Lung (tissue), 12 donors: ENCODE measurements around the gene MLKL. TPM values are rescaled to one million over a fixed set of nuclear protein-coding genes. Genes with fewer than 3 reads are reported as not detected.

ENCODE experiments used
- ATAC-seq: fragments of 200-7000 bp; cut with Tn5 transposase; one replicate; pipeline ENCODE4 v1.9.1; 2020; ENCODE audit warnings: moderate number of reproducible peaks; ENCODE audit not compliant: insufficient read depth, low FRiP score
- DNase-seq, 3 donors: peaks; one replicate each; pipeline ENCODE4 v3.0.0-alpha.2; 2013 to 2017
- H3K27ac ChIP-seq, 2 donors: one replicate each; pipeline ENCODE4 v1.5.1; 2013; ENCODE audit warnings: mild to moderate bottlenecking in 2 of 2, moderate library complexity in 2 of 2, control low read depth in 1 of 2, inconsistent platforms in 1 of 2, low read depth in 1 of 2, low read length in 1 of 2
- H3K27me3 ChIP-seq, 3 donors: one replicate each; pipeline ENCODE4 v1.5.1; 2013; ENCODE audit warnings: low read length in 2 of 3; ENCODE audit not compliant: control insufficient read depth in 3 of 3, insufficient read depth in 3 of 3
- H3K36me3 ChIP-seq, 4 donors: one replicate each; pipeline ENCODE4 v1.5.1; 2013; ENCODE audit warnings: low read length in 4 of 4, mild to moderate bottlenecking in 1 of 4, moderate library complexity in 1 of 4; ENCODE audit not compliant: control insufficient read depth in 4 of 4, insufficient read depth in 4 of 4
- H3K4me1 ChIP-seq, 5 donors: one replicate each; pipeline ENCODE4 v1.5.1; 2013; ENCODE audit warnings: low read length in 5 of 5, mild to moderate bottlenecking in 2 of 5, moderate library complexity in 1 of 5; ENCODE audit not compliant: control insufficient read depth in 5 of 5, insufficient read depth in 5 of 5
- H3K4me3 ChIP-seq: one replicate; pipeline ENCODE4 v1.5.1; 2013; ENCODE audit warnings: mild to moderate bottlenecking, control low read depth, moderate library complexity
- H3K9ac ChIP-seq, 2 donors: one replicate each; pipeline ENCODE4 v1.5.1; 2013; ENCODE audit warnings: low read length in 2 of 2, control low read depth in 1 of 2; ENCODE audit not compliant: insufficient read depth in 1 of 2
- H3K9me3 ChIP-seq, 4 donors: one replicate each; pipeline ENCODE4 v1.5.1; 2013; ENCODE audit warnings: low read length in 3 of 4, mild to moderate bottlenecking in 1 of 4, moderate library complexity in 1 of 4; ENCODE audit not compliant: control insufficient read depth in 4 of 4, insufficient read depth in 3 of 4
- WGBS, 2 donors: extraction: QIAGEN DNeasy Blood & Tissue Kit; methylation state at CpG; one replicate each; pipeline ENCODE4 v1.1.7; 2013; 5-methylcytosine and 5-hydroxymethylcytosine counted together
- polyA plus RNA-seq, 2 donors: library from polyadenylated mRNA; stranded (reverse); fragments of 200-250 nt; gene quantifications; one replicate each; pipeline ENCODE4 v1.2.1, GENCODE V29; 2013
- total RNA-seq, 2 donors: library from RNA; depleted of rRNA in 1 of 2; stranded (reverse); fragments of >200 nt in 1 of 2; gene quantifications; one replicate each; pipeline ENCODE4 v1.2.1, GENCODE V29; 2014 to 2021
- TF ChIP-seq, protein P1 (sequence below): IDR thresholded peaks from 2 replicates; pipeline ENCODE4 v1.5.1; 2012; ENCODE audit warnings: mild to moderate bottlenecking; ENCODE audit errors: control extremely low read depth, extremely low read depth
- donor health status: control.
- donor health status: control.
- donor health status: Bipolar disorder and iron deficiency.
- donor health status: healthy.
- donor health status: DM: yes; HTN: yes; CAD: no.

MLKL gene
- total and polyA plus RNA-seq, 4 donors, result 13.1 to 32.1 (median 22.5) TPM

DNA sequence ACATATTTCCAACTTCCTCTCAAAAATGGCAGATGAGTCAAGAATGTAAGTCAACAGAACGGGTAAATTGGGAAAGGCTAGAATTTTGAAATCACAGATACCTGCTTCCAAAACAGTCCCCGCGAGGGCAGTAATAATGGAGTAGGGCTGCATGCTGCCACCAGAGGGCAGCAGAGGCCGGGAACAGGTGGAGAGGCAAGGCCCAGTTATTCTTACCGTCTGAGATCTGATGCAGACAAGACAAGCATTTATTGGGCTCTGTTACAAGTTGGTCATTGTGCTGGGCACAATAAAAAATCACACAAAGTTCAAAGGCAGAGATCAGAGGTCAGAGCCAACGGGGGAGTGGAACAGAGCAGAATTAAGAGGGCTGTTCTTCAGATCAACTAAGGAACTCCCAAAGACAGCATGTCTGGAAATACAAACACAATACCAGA lies 8.8 kb upstream of the MLKL start:
- 1% methylated on average over 6 of the region's 6 CpGs for WGBS, 2 donors
- TF ChIP-seq, protein P1, sequence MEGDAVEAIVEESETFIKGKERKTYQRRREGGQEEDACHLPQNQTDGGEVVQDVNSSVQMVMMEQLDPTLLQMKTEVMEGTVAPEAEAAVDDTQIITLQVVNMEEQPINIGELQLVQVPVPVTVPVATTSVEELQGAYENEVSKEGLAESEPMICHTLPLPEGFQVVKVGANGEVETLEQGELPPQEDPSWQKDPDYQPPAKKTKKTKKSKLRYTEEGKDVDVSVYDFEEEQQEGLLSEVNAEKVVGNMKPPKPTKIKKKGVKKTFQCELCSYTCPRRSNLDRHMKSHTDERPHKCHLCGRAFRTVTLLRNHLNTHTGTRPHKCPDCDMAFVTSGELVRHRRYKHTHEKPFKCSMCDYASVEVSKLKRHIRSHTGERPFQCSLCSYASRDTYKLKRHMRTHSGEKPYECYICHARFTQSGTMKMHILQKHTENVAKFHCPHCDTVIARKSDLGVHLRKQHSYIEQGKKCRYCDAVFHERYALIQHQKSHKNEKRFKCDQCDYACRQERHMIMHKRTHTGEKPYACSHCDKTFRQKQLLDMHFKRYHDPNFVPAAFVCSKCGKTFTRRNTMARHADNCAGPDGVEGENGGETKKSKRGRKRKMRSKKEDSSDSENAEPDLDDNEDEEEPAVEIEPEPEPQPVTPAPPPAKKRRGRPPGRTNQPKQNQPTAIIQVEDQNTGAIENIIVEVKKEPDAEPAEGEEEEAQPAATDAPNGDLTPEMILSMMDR, result peak; percentile 94
- Histone ChIP-seq H3K9ac (no peak overlapping the region), H3K4me1 (no peaks in the 10 kb centered on the region), H3K27me3 (peaks cover 0 to 2% (median 0%) of the 10 kb centered on the region in 3 donors), H3K27ac (no peak overlapping the region), H3K4me3 (no peak overlapping the region), H3K36me3 (no peaks in the 10 kb centered on the region), H3K9me3 (no peaks in the 10 kb centered on the region)
- ATAC-seq (peak; percentile 79), DNase-seq (peak; percentile 74 to 79 (median 77))

DNA sequence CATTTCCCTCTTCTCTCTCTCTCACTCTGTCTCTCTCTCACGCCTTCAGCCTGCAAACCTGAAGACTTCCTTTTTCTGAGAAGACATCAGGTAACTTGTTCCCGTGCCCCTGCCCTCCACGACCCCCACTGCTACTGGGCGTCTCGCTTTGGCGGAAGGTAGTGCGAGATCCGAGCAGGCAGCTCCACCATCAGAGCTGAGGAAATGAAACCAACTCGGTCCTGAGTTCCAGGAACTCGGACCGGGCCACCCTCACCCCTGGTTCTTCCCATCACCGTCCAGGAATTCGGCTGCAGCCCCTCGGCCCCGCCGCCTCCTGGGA lies 585 bp downstream of the MLKL start:
- peak overlapping the region; percentile 74 to 96 for H3K27ac ChIP-seq
- H3K4me1 ChIP-seq, result peaks cover 0 to 11% (median 0%) of the 10 kb centered on the region in 5 donors
- peak; percentile 30 for ATAC-seq
- H3K9ac ChIP-seq, result peak overlapping the region; percentile 12 to 65
- H3K27me3 ChIP-seq, result peaks cover 0 to 4% (median 0%) of the 10 kb centered on the region in 3 donors
- H3K36me3 ChIP-seq, result no peaks in the 10 kb centered on the region
- TF ChIP-seq, protein P1, result no peak
- 0 to 1% methylated on average over 16 of the region's 16 CpGs for WGBS, 2 donors
- H3K9me3 ChIP-seq, result no peaks in the 10 kb centered on the region
- no peak for DNase-seq
- peak overlapping the region; percentile 77 for H3K4me3 ChIP-seq

- Histone ChIP-seq H3K27me3 (peaks cover 0 to 4% (median 0%) of the 10 kb centered on the region in 3 donors), H3K4me3 (no peak overlapping the region), H3K36me3 (peaks cover 0 to under 1% (median 0%) of the 10 kb centered on the region in 4 donors), H3K9me3 (no peaks in the 10 kb centered on the region), H3K27ac (peak overlapping the region in 1 of 2 donors; percentile 44), H3K4me1 (peaks cover 0 to 11% (median 0%) of the 10 kb centered on the region in 5 donors), H3K9ac (no peak overlapping the region)
- 46 to 54% methylated on average over 4 of the region's 4 CpGs for WGBS, 2 donors
- TF ChIP-seq, protein P1, result no peak
- DNase-seq (no peak), ATAC-seq (no peak)
These were observed 996 bp downstream of the MLKL start for GRCh38 chr16:74699666-74700065.

GRCh38 chr16:74698222-74698621 lies 2.4 kb downstream of the MLKL start:
- no peak for ATAC-seq
- WGBS, 2 donors, result 59 to 64% methylated on average over 4 of the region's 4 CpGs
- peaks cover 0 to 4% (median 0%) of the 10 kb centered on the region in 4 donors for H3K36me3 ChIP-seq
- no peak overlapping the region for H3K4me3 ChIP-seq
- H3K27me3 ChIP-seq, result peaks cover 0 to 4% (median 0%) of the 10 kb centered on the region in 3 donors
- DNase-seq, result no peak
- H3K9me3 ChIP-seq, result no peaks in the 10 kb centered on the region
- H3K9ac ChIP-seq, result no peak overlapping the region
- H3K27ac ChIP-seq, result peak overlapping the region in 1 of 2 donors; percentile 20
- peaks cover 0 to 11% (median 0%) of the 10 kb centered on the region in 5 donors for H3K4me1 ChIP-seq
- TF ChIP-seq, protein P1, result no peak
